Left forelimb (tissue), 1 donor: ENCODE results near the gene SMCHD1.
"Not testable (repeated sequence)": the region's sequence is repeated elsewhere in the genome, so short reads cannot be mapped to it uniquely, and the experiment has no call there.

ENCODE experiments used
- DNase-seq: peaks from one replicate; pipeline ENCODE4 v3.0.0-alpha.2; 2018; ENCODE audit warnings: low spot score

Gene SMCHD1

GRCh38 chr18:2716394-2717326 lies 61.1 kb downstream of the SMCHD1 start:
- DNase-seq: no peak

GRCh38 chr18:2717407-2717806 lies 61.9 kb downstream of the SMCHD1 start:
- DNase-seq: no peak

DNA sequence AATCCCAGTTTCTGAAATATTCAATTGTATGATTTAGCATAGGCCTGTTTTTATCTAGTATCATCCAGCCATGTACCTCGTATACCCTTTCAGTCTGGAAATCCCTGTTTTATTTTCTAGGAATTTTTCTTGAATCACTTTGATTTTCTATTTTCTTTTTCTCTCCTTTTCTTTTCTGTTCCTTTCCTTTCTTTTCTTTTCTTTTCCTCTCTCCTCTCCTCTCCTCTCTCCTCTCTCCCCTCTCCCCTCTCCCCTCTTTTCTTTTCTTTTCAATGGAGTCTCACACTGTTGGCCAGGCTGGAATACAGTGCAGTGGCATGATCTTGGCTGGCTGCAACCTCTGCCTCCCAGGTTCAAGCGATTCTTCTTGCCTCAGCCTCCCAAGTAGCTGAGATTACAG lies 63.5 kb downstream of the SMCHD1 start:
- DNase-seq: no peak

GRCh38 chr18:2723207-2723606 lies 67.7 kb downstream of the SMCHD1 start:
- DNase-seq: no peak

DNA sequence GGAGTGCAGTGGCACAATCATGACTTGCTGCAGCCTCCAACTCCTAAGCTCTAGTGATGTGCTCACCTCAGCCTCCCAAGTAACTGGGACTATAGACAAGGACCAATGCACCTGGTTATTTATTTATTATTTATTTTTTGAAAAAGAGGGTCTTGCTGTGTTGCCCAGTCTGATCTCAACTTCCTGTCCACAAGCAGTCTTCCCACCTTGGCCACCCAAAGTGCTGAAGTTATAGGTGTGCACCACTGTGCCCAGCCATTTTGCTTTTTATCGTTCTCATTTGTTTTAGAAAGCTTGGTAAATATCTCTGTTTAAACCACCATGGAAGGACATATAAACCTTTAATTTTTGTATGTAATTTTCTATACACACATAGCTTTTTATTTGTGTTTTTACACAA lies 74.2 kb downstream of the SMCHD1 start:
- DNase-seq: no peak

DNA sequence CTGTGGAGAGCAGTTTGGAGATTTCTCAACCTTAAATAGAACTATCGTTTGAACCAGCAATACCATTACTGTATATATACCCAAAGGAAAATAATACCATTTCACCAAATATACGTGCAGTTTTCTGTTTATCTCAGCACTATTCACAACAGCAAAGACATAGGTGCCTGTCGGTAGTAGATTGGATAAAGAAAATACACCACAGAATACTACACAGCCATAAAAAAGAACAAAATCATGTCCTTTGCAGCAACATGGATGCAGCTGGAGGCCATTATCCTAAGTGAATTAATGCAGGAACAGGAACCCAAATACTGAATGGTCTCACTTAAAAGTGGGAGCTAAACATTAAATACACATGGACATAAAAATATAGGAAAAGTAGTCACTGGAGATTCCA lies 81.3 kb downstream of the SMCHD1 start:
- DNase-seq: no peak

GRCh38 chr18:2740082-2740481 lies 84.6 kb downstream of the SMCHD1 start:
- not testable (repeated sequence) for DNase-seq

GRCh38 chr18:2746274-2746673 lies 90.7 kb downstream of the SMCHD1 start:
- no peak for DNase-seq

DNA sequence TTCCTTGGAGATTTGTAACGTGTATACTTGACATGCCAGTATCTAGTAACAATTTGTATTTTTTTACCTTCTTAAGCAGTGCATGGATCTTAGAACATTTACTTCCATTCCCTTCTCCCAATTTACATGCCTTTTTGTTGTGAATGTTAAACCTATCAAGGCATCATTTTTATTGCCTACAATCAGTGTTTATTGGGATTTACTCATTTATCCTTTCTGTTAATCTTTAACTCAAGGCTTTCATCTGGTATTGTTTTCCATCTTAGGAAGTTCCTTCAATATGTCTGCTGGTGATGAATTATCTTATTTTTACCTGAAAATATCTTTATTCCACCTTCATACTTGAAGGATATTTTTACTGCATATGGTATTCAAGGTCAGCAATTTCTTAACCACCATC lies 102.8 kb downstream of the SMCHD1 start:
- no peak for DNase-seq

GRCh38 chr18:2774669-2775068 lies 119.1 kb downstream of the SMCHD1 start:
- DNase-seq: no peak

- no peak for DNase-seq
These were observed 121.1 kb downstream of the SMCHD1 start for GRCh38 chr18:2776601-2777000.

- no peak for DNase-seq
These were observed 121.7 kb downstream of the SMCHD1 start for GRCh38 chr18:2777241-2777640.

- DNase-seq: no peak
These were observed 125.2 kb downstream of the SMCHD1 start for GRCh38 chr18:2780750-2781149.

- DNase-seq: no peak
These were observed 131.7 kb downstream of the SMCHD1 start for GRCh38 chr18:2787225-2787624.

GRCh38 chr18:2792395-2792794 lies 136.9 kb downstream of the SMCHD1 start:
- DNase-seq: no peak

DNA sequence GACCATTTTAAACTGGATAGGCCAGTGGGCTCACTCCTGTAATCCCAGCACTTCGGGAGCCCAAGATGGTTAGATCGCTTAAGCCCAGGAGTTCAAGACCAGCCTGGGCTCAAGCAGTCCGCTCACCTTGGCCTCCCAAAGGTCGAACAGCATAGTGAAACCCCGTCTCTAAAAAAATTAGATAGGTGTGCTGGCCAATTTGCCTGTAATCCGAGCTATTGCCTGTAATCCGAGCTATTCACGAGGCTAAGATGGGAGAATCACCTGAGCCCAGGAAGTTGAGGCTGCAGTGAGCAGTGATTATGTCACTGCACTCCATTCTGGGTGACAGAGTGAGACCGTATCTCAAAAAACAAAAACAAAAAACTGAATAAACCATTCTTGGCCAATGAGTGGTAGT lies 138.6 kb downstream of the SMCHD1 start:
- DNase-seq: no peak

- DNase-seq: no peak
These were observed 142.4 kb downstream of the SMCHD1 start for GRCh38 chr18:2797951-2798350.

DNA sequence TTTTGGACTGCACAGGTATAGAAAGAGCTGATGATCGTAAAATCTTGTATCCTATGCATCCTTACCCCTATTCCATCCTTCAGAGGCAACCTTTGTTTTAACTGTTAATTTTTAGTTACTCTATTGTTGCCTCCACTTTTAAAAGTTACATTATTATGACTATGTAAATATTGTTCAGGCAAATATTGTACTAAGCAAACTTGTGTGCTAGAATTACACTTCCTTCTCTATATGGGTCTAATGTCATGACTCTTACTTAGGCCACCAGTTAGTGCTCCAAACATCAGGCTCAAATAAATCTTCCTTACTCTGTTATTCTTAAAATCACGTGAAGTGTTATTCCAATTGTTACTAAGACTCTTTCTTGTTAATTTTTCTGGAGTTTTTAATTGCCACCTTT lies 143.8 kb downstream of the SMCHD1 start:
- no peak for DNase-seq

GRCh38 chr18:2805970-2806943 lies 150.7 kb downstream of the SMCHD1 start:
- no peak for DNase-seq

GRCh38 chr18:2808640-2809039 lies 153.1 kb downstream of the SMCHD1 start:
- not testable (repeated sequence) for DNase-seq

DNA sequence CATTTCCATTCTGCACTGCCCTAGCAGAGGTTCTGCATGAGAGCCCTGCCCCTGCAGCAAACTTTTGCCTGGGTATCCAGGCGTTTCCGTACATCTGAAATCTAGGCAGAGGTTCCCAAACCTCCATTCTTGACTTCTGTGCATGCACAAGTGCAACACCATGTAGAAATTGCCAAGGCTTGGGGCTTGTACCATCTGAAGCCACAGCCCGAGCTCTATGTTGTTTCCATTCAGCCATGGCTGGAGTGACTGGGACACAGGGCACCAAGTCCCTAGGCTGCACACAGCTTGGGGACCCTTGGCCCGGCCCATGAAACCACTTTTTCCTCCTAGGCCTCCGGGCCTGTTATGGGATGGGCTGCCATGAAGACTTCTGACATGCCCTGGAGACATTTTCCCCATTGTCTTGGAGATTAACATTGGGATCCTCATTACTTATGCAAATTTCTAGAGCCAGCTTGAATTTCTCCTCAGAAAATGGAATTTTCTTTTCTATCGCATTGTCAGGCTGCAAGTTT lies 154.2 kb downstream of the SMCHD1 start:
- DNase-seq: not testable (repeated sequence)

DNA sequence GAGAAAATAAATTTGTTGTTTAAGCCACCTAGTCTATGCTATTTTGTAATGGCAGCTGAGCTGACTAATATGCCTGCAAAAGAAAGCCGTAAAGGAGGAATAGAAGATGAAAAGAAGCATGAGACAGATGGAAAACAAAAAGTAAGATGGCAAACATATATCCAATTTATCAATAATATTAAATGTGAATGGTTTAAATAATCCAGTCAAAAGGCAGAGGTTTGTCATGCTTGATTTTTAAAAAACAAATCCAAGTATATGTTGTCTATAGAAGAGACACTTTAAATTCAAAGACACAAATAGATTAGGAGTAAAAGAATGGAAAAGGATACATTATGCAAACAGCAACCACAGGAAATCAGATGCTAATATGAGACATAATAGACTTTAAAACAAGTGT lies 155.9 kb downstream of the SMCHD1 start:
- DNase-seq: no peak

GRCh38 chr18:2814928-2815327 lies 159.4 kb downstream of the SMCHD1 start:
- DNase-seq: no peak
